Mesothelial cell of epicardium (in vitro differentiated cells): Measurements from ENCODE around the gene USP35. TPM values are rescaled to one million over a fixed set of nuclear protein-coding genes. Genes with fewer than 3 reads are reported as not detected.

Source experiments
- DNase-seq, 2 experiments: peaks; one replicate each; pipeline ENCODE4 v3.0.0; 2021; ENCODE audit warnings: low spot score in 2 of 2; ENCODE audit not compliant: unreplicated experiment in 2 of 2
- H3K27ac Mint-ChIP-seq: 2 replicates; pipeline ENCODE4 v1.8.0; 2021; ENCODE audit warnings: mixed read lengths
- H3K27me3 Mint-ChIP-seq: 2 replicates; pipeline ENCODE4 v1.8.0; 2021; ENCODE audit warnings: low read depth, mixed read lengths
- H3K36me3 Mint-ChIP-seq: 2 replicates; pipeline ENCODE4 v1.8.0; 2021; ENCODE audit warnings: mixed read lengths
- H3K4me1 Mint-ChIP-seq: 2 replicates; pipeline ENCODE4 v1.8.0; 2021; ENCODE audit warnings: mixed read lengths
- H3K4me3 Mint-ChIP-seq: 2 replicates; pipeline ENCODE4 v1.8.0; 2021; ENCODE audit warnings: mild to moderate bottlenecking, moderate library complexity, mixed read lengths
- H3K9me3 Mint-ChIP-seq: 2 replicates; pipeline ENCODE4 v1.8.0; 2021; ENCODE audit warnings: mixed read lengths
- total RNA-seq: library from RNA; stranded (reverse); gene quantifications from 3 replicates; pipeline ENCODE4 v1.2.1, GENCODE V29; 2021
- TF ChIP-seq, protein P1 (sequence below): fragments of 200-600 bp; sonication (generic); IDR thresholded peaks from one replicate; pipeline ENCODE4 v1.5.0; 2021; ENCODE audit warnings: antibody characterized with exemption; ENCODE audit not compliant: unreplicated experiment

Gene USP35
- total RNA-seq, 1 donor from 2014 or later, result 12.3 TPM

DNA sequence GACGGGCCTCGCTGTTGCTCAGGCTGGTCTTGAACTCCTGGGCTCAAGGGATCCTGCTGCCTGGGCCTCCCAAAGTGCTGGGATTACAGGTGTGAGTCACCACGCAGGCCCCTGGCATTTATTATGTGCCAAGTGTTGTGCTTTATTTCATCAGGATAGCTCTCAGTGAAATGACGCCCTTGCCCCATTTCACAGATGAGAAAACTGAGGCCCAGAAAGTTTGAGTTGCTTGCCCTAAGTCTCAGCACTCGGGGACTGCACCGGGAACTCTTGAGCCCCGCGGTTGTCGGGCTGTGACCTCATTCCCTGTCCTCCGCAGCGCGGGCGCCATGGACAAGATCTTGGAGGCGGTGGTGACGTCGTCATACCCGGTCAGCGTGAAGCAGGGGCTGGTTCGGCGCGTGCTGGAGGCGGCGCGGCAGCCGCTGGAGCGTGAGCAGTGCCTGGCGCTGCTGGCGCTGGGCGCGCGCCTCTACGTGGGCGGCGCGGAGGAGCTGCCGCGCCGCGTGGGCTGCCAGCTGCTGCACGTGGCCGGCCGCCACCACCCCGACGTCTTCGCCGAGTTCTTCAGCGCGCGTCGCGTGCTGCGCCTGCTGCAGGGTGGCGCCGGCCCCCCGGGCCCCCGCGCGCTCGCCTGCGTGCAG lies 7.3 kb downstream of the USP35 start:
- Mint-ChIP-seq H3K4me3 (no peak overlapping the region), H3K36me3 (peaks cover 3% of the 10 kb centered on the region), H3K4me1 (peaks cover 12% of the 10 kb centered on the region), H3K9me3 (no peaks in the 10 kb centered on the region), H3K27me3 (no peaks in the 10 kb centered on the region), H3K27ac (no peak overlapping the region)
- TF ChIP-seq, protein P1, sequence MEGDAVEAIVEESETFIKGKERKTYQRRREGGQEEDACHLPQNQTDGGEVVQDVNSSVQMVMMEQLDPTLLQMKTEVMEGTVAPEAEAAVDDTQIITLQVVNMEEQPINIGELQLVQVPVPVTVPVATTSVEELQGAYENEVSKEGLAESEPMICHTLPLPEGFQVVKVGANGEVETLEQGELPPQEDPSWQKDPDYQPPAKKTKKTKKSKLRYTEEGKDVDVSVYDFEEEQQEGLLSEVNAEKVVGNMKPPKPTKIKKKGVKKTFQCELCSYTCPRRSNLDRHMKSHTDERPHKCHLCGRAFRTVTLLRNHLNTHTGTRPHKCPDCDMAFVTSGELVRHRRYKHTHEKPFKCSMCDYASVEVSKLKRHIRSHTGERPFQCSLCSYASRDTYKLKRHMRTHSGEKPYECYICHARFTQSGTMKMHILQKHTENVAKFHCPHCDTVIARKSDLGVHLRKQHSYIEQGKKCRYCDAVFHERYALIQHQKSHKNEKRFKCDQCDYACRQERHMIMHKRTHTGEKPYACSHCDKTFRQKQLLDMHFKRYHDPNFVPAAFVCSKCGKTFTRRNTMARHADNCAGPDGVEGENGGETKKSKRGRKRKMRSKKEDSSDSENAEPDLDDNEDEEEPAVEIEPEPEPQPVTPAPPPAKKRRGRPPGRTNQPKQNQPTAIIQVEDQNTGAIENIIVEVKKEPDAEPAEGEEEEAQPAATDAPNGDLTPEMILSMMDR, result no peak
- no peak for DNase-seq

DNA sequence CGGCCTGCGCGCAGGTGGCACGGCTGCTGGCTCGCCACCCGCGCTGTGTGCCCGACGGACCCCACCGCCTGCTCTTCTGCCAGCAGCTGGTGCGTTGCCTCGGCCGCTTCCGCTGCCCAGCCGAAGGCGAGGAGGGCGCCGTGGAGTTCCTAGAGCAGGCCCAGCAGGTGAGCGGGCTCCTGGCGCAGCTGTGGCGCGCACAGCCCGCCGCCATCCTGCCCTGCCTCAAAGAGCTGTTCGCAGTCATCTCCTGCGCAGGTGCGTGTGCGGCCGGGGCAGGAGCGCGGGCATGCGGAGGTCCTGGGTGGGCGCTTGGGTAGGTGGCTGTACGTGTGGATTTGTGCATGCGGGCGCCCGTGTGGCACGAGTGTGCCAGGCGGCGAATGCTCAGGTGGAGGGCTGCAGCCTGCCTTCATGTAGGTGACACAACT lies 8.0 kb downstream of the USP35 start:
- TF ChIP-seq, protein P1, result no peak
- no peaks in the 10 kb centered on the region for H3K27me3 Mint-ChIP-seq
- H3K4me1 Mint-ChIP-seq, result peaks cover 11% of the 10 kb centered on the region
- no peak overlapping the region for H3K4me3 Mint-ChIP-seq
- H3K36me3 Mint-ChIP-seq, result peaks cover 3% of the 10 kb centered on the region
- no peak for DNase-seq
- no peak overlapping the region for H3K27ac Mint-ChIP-seq
- no peaks in the 10 kb centered on the region for H3K9me3 Mint-ChIP-seq

DNA sequence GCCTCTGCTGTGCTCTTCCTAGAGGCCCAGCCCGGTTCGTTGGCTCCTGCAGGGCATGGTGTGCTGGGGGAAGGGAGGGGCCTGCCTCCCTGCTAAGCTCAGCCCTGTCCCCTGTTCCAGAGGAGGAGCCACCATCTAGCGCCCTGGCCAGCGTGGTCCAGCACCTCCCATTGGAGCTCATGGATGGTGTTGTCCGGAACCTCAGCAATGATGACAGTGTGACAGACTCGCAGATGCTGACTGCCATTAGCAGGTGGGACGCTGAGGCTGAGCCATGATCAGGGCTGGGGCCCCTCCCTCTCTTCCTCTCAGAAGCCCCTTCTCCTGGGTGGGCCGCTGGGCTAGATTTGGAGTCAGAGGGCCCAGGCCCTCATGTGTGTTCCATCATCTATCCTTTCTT lies 9.1 kb downstream of the USP35 start:
- DNase-seq, result no peak
- H3K4me3 Mint-ChIP-seq, result no peak overlapping the region
- H3K9me3 Mint-ChIP-seq, result no peaks in the 10 kb centered on the region
- TF ChIP-seq, protein P1, result no peak
- no peaks in the 10 kb centered on the region for H3K27me3 Mint-ChIP-seq
- H3K36me3 Mint-ChIP-seq, result peaks cover 7% of the 10 kb centered on the region
- H3K27ac Mint-ChIP-seq, result no peak overlapping the region
- H3K4me1 Mint-ChIP-seq, result peaks cover 11% of the 10 kb centered on the region

DNA sequence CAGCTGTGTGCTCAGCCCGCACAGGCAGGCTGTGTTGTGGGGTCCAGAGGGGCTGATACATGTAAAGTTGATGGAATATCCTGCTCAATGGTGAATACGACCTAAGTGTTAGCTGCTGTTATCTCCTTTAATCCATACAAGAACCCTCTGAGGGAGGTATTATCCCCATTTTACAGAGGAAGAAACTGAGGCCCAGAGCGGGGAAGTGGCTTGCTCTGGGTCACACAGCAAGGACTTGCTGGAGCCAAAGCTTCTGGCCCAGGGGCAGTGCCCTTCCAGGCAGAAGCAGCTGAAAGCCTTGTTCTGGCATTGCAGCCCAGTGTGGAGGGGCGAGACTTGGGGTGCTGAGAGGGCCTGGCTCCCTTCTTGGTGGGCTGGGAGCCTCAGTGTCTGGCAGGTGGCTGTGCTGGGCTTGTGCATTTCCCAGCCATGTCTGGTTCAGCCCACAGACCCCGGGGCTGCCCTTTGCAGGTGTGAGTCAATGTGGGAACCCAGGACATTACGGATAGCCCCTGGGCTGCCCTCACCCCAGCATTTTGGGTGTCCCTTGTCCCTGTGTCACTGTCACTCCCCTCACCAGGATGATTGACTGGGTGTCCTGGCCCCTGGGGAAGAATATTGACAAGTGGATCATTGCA lies 10.4 kb downstream of the USP35 start:
- Mint-ChIP-seq H3K27ac (no peak overlapping the region), H3K4me1 (peaks cover 11% of the 10 kb centered on the region), H3K36me3 (peaks cover 11% of the 10 kb centered on the region), H3K9me3 (no peaks in the 10 kb centered on the region), H3K4me3 (no peak overlapping the region), H3K27me3 (no peaks in the 10 kb centered on the region)
- no peak for DNase-seq
- TF ChIP-seq, protein P1, result no peak

DNA sequence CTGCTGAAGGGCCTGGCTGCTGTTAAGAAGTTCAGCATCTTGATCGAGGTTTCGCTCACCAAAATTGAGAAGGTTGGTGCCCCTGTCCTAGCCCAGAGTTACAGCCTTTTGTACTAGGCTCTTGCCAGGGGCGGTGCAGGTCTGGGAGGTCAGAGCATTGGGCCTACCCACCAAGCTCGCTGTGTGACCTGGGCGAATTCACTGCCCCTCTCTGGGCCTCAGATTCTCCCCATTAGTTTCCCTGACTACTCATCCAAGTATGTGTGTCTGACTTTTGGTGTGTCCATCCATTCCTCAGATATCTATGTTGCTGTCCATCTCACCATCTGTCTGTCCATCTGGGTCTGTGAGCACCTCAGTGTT lies 10.9 kb downstream of the USP35 start:
- H3K4me1 Mint-ChIP-seq, result peaks cover 8% of the 10 kb centered on the region
- no peak overlapping the region for H3K27ac Mint-ChIP-seq
- H3K9me3 Mint-ChIP-seq, result no peaks in the 10 kb centered on the region

More for the DNA sequence above, 10.9 kb downstream of the USP35 start:
- Mint-ChIP-seq H3K36me3 (peaks cover 11% of the 10 kb centered on the region), H3K27me3 (no peaks in the 10 kb centered on the region), H3K4me3 (no peak overlapping the region)
- TF ChIP-seq, protein P1, result no peak
- DNase-seq, result no peak
